AG20443 (cell line): Measurements from ENCODE around the gene NOSIP.

ENCODE experiments used
- DNase-seq: peaks from one replicate; pipeline ENCODE4 v3.0.0; 2012; ENCODE audit warnings: low spot score, mixed read lengths

The NOSIP gene

GRCh38 chr19:49570997-49571676, 9.2 kb downstream of the NOSIP start:
- DNase-seq = no peak

GRCh38 chr19:49570138-49570856, 10.1 kb downstream of the NOSIP start:
- peak; percentile 88 for DNase-seq

GRCh38 chr19:49567861-49568441, 12.4 kb downstream of the NOSIP start:
- DNase-seq = peak; percentile 62

- no peak for DNase-seq
Measured at GRCh38 chr19:49566302-49566701, 14.1 kb downstream of the NOSIP start.

GRCh38 chr19:49565261-49565660, 15.1 kb downstream of the NOSIP start:
- DNase-seq = no peak

- DNase-seq = no peak
Measured at GRCh38 chr19:49564616-49565045, 15.7 kb downstream of the NOSIP start.

GRCh38 chr19:49560358-49560900, 19.9 kb downstream of the NOSIP start:
- no peak for DNase-seq

GRCh38 chr19:49559928-49560327, 20.4 kb downstream of the NOSIP start:
- no peak for DNase-seq

- DNase-seq = no peak
Measured at GRCh38 chr19:49559443-49559842, 20.9 kb downstream of the NOSIP start.

- DNase-seq = no peak
Measured at GRCh38 chr19:49558591-49558990, 21.8 kb downstream of the NOSIP start.

GRCh38 chr19:49557641-49558325, 22.6 kb downstream of the NOSIP start:
- DNase-seq = no peak

GRCh38 chr19:49556412-49557398, 23.7 kb downstream of the NOSIP start:
- no peak for DNase-seq

GRCh38 chr19:49555600-49556411, 24.6 kb downstream of the NOSIP start:
- peak; percentile 85 for DNase-seq

GRCh38 chr19:49554701-49555181, 25.6 kb downstream of the NOSIP start:
- DNase-seq = no peak

GRCh38 chr19:49553451-49554271, 26.7 kb downstream of the NOSIP start:
- DNase-seq = peak; percentile 63

GRCh38 chr19:49552749-49553148, 27.6 kb downstream of the NOSIP start:
- DNase-seq = no peak

- no peak for DNase-seq
Measured at GRCh38 chr19:49551531-49551930, 28.8 kb downstream of the NOSIP start.

- DNase-seq = no peak
Measured at GRCh38 chr19:49549045-49549444, 31.3 kb downstream of the NOSIP start.
